T-helper 1 cell treated with Interleukin-12 subunit alpha and Interleukin-12 subunit beta and Interleukin-4 antibody, amounts not matched to agents 30 ng/mL and 1 ng/mL, for 36 hours (primary cell): Measurements from ENCODE around the gene RAB22A. TPM values are rescaled to one million over a fixed set of nuclear protein-coding genes. Genes with fewer than 3 reads are reported as not detected.

ENCODE experiments used
- intact Hi-C: fragments of 100-400 bp; cut with micrococcal nuclease; formaldehyde crosslinking; loops from one replicate; pipeline ENCODE4 v1.15.1; 2024
- total RNA-seq: library from RNA; stranded (reverse); gene quantifications from 2 replicates; pipeline ENCODE4 v1.2.3, GENCODE V29; 2022

The RAB22A gene
- total RNA-seq, 1 donor from 2014 or later, result 18.2 TPM

GRCh38 chr20:58300321-58300720, 9.2 kb upstream of the RAB22A start:
- intact Hi-C loops, result loop anchor here (10.0 kb wide), 1 partner anchor 704 kb away; the partner anchor contains the start of gene CTSZ

DNA sequence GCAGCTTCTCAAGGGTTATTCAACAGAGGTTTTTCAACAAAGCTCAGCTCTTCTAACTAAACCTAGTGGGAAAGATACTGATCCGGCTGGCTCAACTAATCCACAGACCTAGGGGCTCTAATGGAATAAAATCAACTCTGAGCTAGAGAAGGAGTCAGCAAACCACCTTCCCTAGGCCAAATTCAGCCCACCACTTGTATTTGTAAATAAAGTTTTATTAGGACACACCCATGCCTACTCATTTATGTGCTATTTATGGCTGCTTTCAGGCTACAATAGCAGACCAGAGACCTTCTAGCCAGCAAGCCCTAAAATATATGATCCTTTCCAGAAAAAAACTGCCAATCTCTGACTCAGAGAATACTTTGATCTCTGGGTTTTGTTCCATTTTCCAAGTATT, 6.0 kb upstream of the RAB22A start:
- intact Hi-C loops, result loop anchor here (10.0 kb wide), 1 partner anchor 701 kb away; the partner anchor contains the start of gene CTSZ

GRCh38 chr20:58305061-58305460, 4.5 kb upstream of the RAB22A start:
- intact Hi-C loops, result loop anchor here (5.0 to 10.0 kb wide), 7 partner anchors 33 to 1913 kb away; partner anchors contain the start of genes AURKA, CSTF1, CTSZ and RTF2

- intact Hi-C loops, result loop anchor here (1.0 to 10.0 kb wide), 13 partner anchors 34 to 1914 kb away; partner anchors contain the start of genes ATP5F1E, AURKA, CSTF1 and CTSZ
These were observed 2.9 kb upstream of the RAB22A start for GRCh38 chr20:58306421-58307261.

- intact Hi-C loops, result loop anchor here (2.0 to 10.0 kb wide), 12 partner anchors 35 to 1915 kb away; partner anchors contain the start of genes ATP5F1E, AURKA, CSTF1 and CTSZ
These were observed 2.2 kb upstream of the RAB22A start for GRCh38 chr20:58307270-58307669.

DNA sequence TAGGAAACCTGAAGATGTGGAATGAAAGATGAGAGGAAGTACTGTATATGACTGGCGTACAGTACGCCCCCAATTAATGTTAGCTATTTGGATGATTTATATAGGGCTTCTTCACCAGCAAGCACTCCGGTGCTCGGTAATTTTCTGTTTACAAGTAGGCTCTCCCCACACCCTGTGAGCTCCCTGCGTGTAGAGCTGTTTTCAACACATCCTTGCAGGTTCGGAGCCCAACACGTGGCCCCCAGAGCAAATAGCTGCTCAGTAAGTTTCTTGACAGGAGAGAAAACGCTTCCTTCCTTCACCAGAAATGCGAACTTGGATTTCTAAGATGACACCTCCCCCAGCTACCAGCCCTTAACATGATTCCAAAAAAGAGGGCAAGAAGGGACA, 1.2 kb upstream of the RAB22A start:
- intact Hi-C loops, result loop anchor here (5.0 to 10.0 kb wide), 7 partner anchors 36 to 1916 kb away; partner anchors contain the start of genes AURKA, CSTF1, CTSZ and RTF2

- intact Hi-C loops, result loop anchor here (1.0 to 10.0 kb wide), 10 partner anchors 37 to 1917 kb away; partner anchors contain the start of genes AURKA, CSTF1, CTSZ and RAE1
These were observed 611 bp upstream of the RAB22A start for GRCh38 chr20:58308680-58309527.

- intact Hi-C loops, result loop anchor here (1.0 to 2.0 kb wide), 4 partner anchors 73 to 136 kb away; partner anchors contain the start of gene VAPB
These were observed 822 bp downstream of the RAB22A start for GRCh38 chr20:58310291-58310782.

GRCh38 chr20:58312836-58313235, 3.3 kb downstream of the RAB22A start:
- intact Hi-C loops, result no loop called here

DNA sequence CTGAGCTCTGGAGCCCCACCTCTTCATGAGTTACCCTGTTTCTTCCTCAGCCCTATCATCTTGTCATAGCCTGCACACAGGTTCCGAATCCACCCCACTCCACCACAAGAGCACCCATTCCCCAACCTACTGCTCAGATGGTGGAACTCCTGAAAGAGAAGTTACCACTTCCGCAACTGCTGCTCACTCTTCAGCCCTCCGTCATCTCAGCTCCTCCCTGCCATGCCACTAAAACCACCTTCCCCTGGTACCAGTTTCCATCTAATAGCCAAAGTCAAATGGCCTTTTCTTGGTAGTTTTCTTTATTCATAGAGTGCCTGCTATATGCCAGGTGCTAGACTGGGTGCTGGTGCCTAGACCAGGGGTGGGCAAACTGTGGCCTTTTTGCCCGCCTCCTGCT, 3.9 kb downstream of the RAB22A start:
- intact Hi-C loops, result no loop called here

- intact Hi-C loops, result no loop called here
These were observed 11.7 kb downstream of the RAB22A start for GRCh38 chr20:58321205-58321604.

DNA sequence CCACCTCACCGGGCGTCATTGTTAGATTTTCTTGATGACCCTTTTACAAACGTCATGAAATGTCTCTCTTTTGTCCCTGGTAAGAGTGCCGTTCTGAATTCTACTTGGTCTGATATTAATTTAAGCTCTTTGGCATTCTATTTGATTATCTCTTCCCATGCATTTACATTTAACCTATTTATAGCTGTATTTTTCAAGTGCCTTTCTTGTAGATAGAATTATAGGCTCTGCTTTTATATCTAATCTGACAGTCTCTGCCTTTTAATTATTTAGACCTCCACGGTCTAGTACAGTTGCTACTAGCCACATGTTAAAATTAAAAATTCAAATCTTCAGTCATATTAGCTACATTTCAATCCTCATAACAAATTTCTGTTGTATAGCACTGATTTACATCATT, 12.6 kb downstream of the RAB22A start:
- intact Hi-C loops, result no loop called here

GRCh38 chr20:58325912-58326311, 16.4 kb downstream of the RAB22A start:
- intact Hi-C loops, result no loop called here

DNA sequence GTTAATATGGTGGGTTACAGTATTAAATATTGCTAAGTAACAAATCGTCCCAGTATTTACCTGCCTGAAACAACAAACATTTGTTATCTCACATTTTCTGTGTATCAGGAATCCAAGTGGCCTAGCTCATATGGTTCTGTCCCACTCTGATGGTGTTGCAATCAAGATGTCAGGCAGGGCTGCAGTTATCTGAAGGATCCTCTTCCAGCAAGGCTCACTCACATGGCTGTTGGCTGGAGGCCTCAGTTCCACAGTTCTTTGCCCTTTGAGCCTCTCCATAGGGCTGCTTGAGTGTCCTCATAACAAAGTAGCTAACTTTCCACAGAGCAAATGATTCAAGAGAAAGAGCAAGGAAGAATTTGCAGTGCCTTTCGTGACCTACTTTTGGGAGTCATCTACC, 17.7 kb downstream of the RAB22A start:
- intact Hi-C loops, result no loop called here

DNA sequence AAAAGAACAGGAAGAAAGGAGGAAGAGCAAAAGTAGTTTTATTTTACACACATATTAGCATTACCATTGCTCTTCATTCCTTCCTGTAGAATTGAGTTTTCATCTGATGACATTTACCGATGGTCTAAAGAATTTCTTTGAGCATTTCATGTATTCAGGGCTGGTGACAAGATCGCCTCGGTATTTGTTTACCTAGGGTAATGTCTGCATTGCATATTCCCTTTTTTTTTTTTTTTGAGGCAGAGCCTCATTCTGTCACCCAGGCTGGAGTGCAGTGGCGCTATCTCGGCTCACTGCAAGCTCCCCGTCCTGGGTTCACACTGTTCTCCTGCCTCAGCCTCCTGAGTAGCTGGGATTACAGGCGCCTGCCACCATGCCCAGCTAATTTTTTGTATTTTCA, 19.3 kb downstream of the RAB22A start:
- intact Hi-C loops, result no loop called here

- intact Hi-C loops, result no loop called here
These were observed 20.2 kb downstream of the RAB22A start for GRCh38 chr20:58329711-58330110.

- intact Hi-C loops, result no loop called here
These were observed 20.7 kb downstream of the RAB22A start for GRCh38 chr20:58330249-58330648.

DNA sequence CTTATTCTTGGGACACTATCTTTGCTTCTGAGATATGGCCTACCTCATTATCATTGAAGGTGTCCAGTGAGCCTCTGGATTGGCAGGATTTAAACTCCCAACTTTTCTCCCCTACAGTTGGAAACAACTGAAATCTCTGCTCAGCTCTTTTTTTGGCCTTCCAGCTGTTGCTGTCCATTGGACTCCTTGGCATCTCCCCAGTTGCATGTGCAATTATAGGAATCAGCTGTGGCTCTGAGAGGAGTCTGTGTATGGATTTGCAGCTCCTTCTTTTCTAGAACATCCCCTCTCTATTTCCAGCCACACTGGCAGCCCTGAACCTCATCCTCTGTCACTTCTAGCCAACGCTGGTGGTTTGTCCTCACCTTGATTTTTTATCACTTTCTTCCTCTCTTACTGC, 21.2 kb downstream of the RAB22A start:
- intact Hi-C loops, result no loop called here

DNA sequence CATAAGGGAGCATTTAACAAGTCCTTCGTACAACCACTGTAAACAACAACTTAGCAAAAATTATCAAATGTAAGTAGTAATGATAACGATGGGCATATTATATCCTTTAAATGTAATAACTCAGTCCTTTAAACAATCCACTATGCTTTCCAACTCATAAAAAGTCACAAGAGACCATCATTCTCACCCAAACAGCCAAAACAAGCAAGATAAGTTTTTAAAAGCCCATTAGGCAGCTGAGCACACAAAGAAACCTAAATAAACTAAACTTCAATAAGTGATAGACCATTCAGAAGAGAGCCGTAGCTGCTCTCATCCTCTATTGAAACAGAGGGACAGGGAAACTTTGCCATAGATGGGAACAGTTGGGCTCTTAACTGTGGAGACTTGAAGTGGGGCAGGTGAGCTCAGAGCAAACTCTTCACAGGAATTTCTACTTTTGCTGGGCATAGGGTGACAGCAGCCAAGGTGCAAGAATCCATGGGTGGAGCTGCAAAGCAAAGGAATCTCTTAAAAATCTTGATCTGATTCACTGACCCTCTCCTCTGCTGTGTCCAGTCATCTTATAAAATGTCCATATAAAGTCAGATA, 22.5 kb downstream of the RAB22A start:
- intact Hi-C loops, result no loop called here

- intact Hi-C loops, result no loop called here
These were observed 30.2 kb downstream of the RAB22A start for GRCh38 chr20:58339741-58340140.

- intact Hi-C loops, result no loop called here
These were observed 30.6 kb downstream of the RAB22A start for GRCh38 chr20:58340151-58340550.
